ENCODE measurements around the gene PLEKHG4. TPM values are rescaled to one million over a fixed set of nuclear protein-coding genes. Genes with fewer than 3 reads are reported as not detected.

The PLEKHG4 gene
- polyA plus RNA-seq, 1 of the 3 experiments (the other 2 are of a cell fraction), result 65.5 TPM

- TF ChIP-seq REST (IDR thresholded peaks at IDR 0.05; ENCODE audit: low read depth, low read length), result peak; percentile 42
- peak; percentile 99 for TF ChIP-seq NFIC (IDR thresholded peaks at IDR 0.05; ENCODE audit: borderline replicate concordance)
- 0 out of 2 replicates have a peak, but pooled peaks have one; percentile 51 for TF ChIP-seq USF1 (IDR thresholded peaks at IDR 0.05; ENCODE audit: borderline replicate concordance, low read depth)
- no peak for TF ChIP-seq GABPA (IDR thresholded peaks at IDR 0.05; ENCODE audit: low read depth)
- peak; percentile 63 for TF ChIP-seq PBX3 (IDR thresholded peaks at IDR 0.05)
- TF ChIP-seq FOXM1 (IDR thresholded peaks at IDR 0.05; ENCODE audit: low read depth), result no peak
- TF ChIP-seq TAF1 (IDR thresholded peaks at IDR 0.05; ENCODE audit: borderline replicate concordance, low read depth, low read length), result peak; percentile 59; the same call in 1 of the 2 replicates
Measured at GRCh38 chr16:67277294-67277998, 1.9 kb upstream of the PLEKHG4 start (continued).

- Histone ChIP-seq H3K27me3 (ENCODE audit: insufficient read depth) (no peaks in the 10 kb centered on the region), H3K4me2 (peak overlapping the region; percentile 96), H3K9ac (peak overlapping the region; percentile 82), H3K27ac (ENCODE audit: low read depth in 2 of 2, low read length in 1 of 2) (peak overlapping the region; percentile 54 to 100), H3K9me3 (no peaks in the 10 kb centered on the region), H3F3A (replicated peaks; ENCODE audit: insufficient read depth) (peaks cover 28% of the 10 kb centered on the region), H3K36me3 (replicated peaks in 1 of 2; ENCODE audit: control insufficient read depth in 1 of 2, insufficient read depth in 2 of 2, low read length in 1 of 2) (peaks cover 20 to 35% of the 10 kb centered on the region in 2 experiments), H4K20me1 (ENCODE audit: insufficient read depth) (no peaks in the 10 kb centered on the region), H3K4me1 (ENCODE audit: control insufficient read depth in 1 of 2, insufficient read depth in 2 of 2, low read depth in 1 of 2, low read length in 1 of 2) (peaks cover 25 to 29% of the 10 kb centered on the region in 2 experiments; a peak in 3 of 4 replicates), H3K79me2 (ENCODE audit: insufficient read depth) (peaks cover 34% of the 10 kb centered on the region), H3K9me2 (no peaks in the 10 kb centered on the region), H2AFZ (ENCODE audit: low read depth) (no peak overlapping the region), H3K4me3 (ENCODE audit: low read depth in 2 of 2, low read length in 1 of 2) (peak overlapping the region; percentile 64)
- ChIA-PET CTCF (interaction anchor here (0.6 to 2.2 kb wide), 36 partner anchors 8 to 396 kb away, joined by 3 to 12 read pairs (median 3); partner anchors contain the start of genes ATP6V0D1, KCTD19, LRRC36 and SLC9A5), POLR2A (no interaction called here)
- DNase-seq, result no peak
- WGBS (ENCODE audit: low lambda C conversion rate), result 0% methylated on average over 6 of the region's 13 CpGs
- TF ChIP-seq NFIC (IDR thresholded peaks at IDR 0.05; ENCODE audit: borderline replicate concordance), result peak; percentile 91
- TF ChIP-seq POLR2AphosphoS5 (IDR thresholded peaks at IDR 0.05; ENCODE audit: low read depth, low read length), result no peak; the same call in 1 of the 2 replicates
- TF ChIP-seq USF2 (IDR thresholded peaks at IDR 0.05; ENCODE audit: borderline replicate concordance, low read depth, low read length), result no peak
- no peak for TF ChIP-seq RAD21 (IDR thresholded peaks at IDR 0.05; ENCODE audit: low read length)
- TF ChIP-seq MAX (IDR thresholded peaks at IDR 0.05; ENCODE audit: low read depth), result peak; percentile 59
- TF ChIP-seq USF1 (IDR thresholded peaks at IDR 0.05; ENCODE audit: borderline replicate concordance, low read depth), result no peak
- no peak; the same call in 1 of the 2 replicates for TF ChIP-seq JUND (IDR thresholded peaks at IDR 0.05)
- no peak for TF ChIP-seq SMC3 (IDR thresholded peaks at IDR 0.05; ENCODE audit: low read depth, low read length)
- TF ChIP-seq SIN3A (IDR thresholded peaks at IDR 0.05; ENCODE audit: borderline replicate concordance, low read depth, low read length), result no peak
- no peak for TF ChIP-seq FOXM1 (IDR thresholded peaks at IDR 0.05; ENCODE audit: low read depth)
- 0 out of 2 replicates have a peak, but pooled peaks have one; percentile 3 for TF ChIP-seq PBX3 (IDR thresholded peaks at IDR 0.05)
- 0 out of 2 replicates have a peak, but pooled peaks have one; percentile 14 for TF ChIP-seq YY1 (IDR thresholded peaks at IDR 0.05; ENCODE audit: low read depth)
- peak; percentile 71 for TF ChIP-seq TCF12 (IDR thresholded peaks at IDR 0.05)
- no peak for TF ChIP-seq ELF1 (IDR thresholded peaks at IDR 0.05)
Measured at GRCh38 chr16:67277999-67278772, 1.1 kb upstream of the PLEKHG4 start.

All from SK-N-SH (cell line).